IMR-90 (cell line): Measurements from ENCODE around the gene SERPINA5. TPM values are rescaled to one million over a fixed set of nuclear protein-coding genes. Genes with fewer than 3 reads are reported as not detected.
A peak's percentile ranks its signal among the peaks of the same experiment; 100 is the strongest.

ENCODE experiments used
- ATAC-seq: fragments of 200-7000 bp; cut with Tn5 transposase; 2 replicates; pipeline ENCODE4 v1.9.1; 2020; ENCODE audit warnings: low read depth, mild to moderate bottlenecking, moderate library complexity
- BruUV-seq: library from RNA; stranded (reverse); fragments of 400-500 nt; replicated peaks from 2 replicates; lab custom pipeline; 2021; lab: Mats Ljungman, UMichigan
- CTCF ChIA-PET: fragments of 300-600 bp; formaldehyde crosslinking; extraction: SDS; loops from one replicate; lab custom pipeline; 2021; ENCODE audit warnings: antibody characterized with exemption; lab: Yijun Ruan, JAX
- POLR2A ChIA-PET: fragments of 300-600 bp; sonication (Branson Sonifier 250); formaldehyde crosslinking; loops from one replicate; lab custom pipeline; 2022; ENCODE audit warnings: antibody characterized with exemption; ENCODE audit not compliant: unreplicated experiment; lab: Charles Lee
- DNase-seq: peaks from one replicate; pipeline ENCODE4 v3.0.0; 2013
- H2AFZ ChIP-seq: replicated peaks from 2 replicates; pipeline ENCODE3; 2013; ENCODE audit warnings: low read length, mild to moderate bottlenecking; ENCODE audit not compliant: poor library complexity
- H2AK5ac ChIP-seq: 2 replicates; pipeline ENCODE4 v1.6.1; 2013; ENCODE audit warnings: low read depth, low read length, inconsistent platforms
- H2AK9ac ChIP-seq: replicated peaks from 2 replicates; pipeline ENCODE3; 2013; ENCODE audit warnings: mild to moderate bottlenecking, low read depth, low read length, moderate library complexity; ENCODE audit not compliant: poor library complexity
- H2BK120ac ChIP-seq: 2 replicates; pipeline ENCODE4 v1.6.1; 2013; ENCODE audit warnings: low read depth, low read length, inconsistent platforms
- H2BK15ac ChIP-seq: 3 replicates; pipeline ENCODE4 v1.6.1; 2013; ENCODE audit warnings: low read depth, low read length, inconsistent platforms
- H2BK20ac ChIP-seq: 2 replicates; pipeline ENCODE4 v1.6.1; 2013; ENCODE audit warnings: low read depth, mild to moderate bottlenecking, inconsistent platforms, low read length, moderate library complexity
- H2BK5ac ChIP-seq: 2 replicates; pipeline ENCODE4 v1.6.1; 2013; ENCODE audit warnings: mild to moderate bottlenecking, low read depth, low read length, inconsistent platforms; ENCODE audit not compliant: poor library complexity, severe bottlenecking
- H3K14ac ChIP-seq: replicated peaks from 2 replicates; pipeline ENCODE4 v1.6.1; 2013; ENCODE audit warnings: low read depth, low read length, inconsistent platforms
- H3K18ac ChIP-seq: 2 replicates; pipeline ENCODE4 v1.6.1; 2013; ENCODE audit warnings: low read depth, low read length, control low read depth
- H3K23ac ChIP-seq: 2 replicates; pipeline ENCODE4 v1.6.1; 2013; ENCODE audit warnings: low read depth, low read length, inconsistent platforms
- H3K27ac ChIP-seq: 2 replicates; pipeline ENCODE4 v1.5.1; 2013; ENCODE audit warnings: mild to moderate bottlenecking, control low read depth, low read length; ENCODE audit not compliant: insufficient read depth
- H3K27me3 ChIP-seq: 2 replicates; pipeline ENCODE4 v1.6.1; 2013; ENCODE audit warnings: low read length; ENCODE audit not compliant: control insufficient read depth, insufficient read depth
- H3K36me3 ChIP-seq: 2 replicates; pipeline ENCODE4 v1.6.1; 2013; ENCODE audit warnings: low read length, mixed read lengths; ENCODE audit not compliant: control insufficient read depth, insufficient read depth
- H3K4ac ChIP-seq: 2 replicates; pipeline ENCODE4 v1.6.1; 2013; ENCODE audit warnings: low read depth, low read length, inconsistent platforms
- H3K4me1 ChIP-seq: 2 replicates; pipeline ENCODE4 v1.6.1; 2013; ENCODE audit warnings: low read length, mixed read lengths; ENCODE audit not compliant: control insufficient read depth, insufficient read depth
- H3K4me2 ChIP-seq: 2 replicates; pipeline ENCODE4 v1.6.1; 2013; ENCODE audit warnings: low read depth, mild to moderate bottlenecking, control low read depth, low read length, moderate library complexity
- H3K4me3 ChIP-seq: 2 replicates; pipeline ENCODE4 v1.5.1; 2013; ENCODE audit warnings: low read depth, mild to moderate bottlenecking, control low read depth, low read length, moderate library complexity; ENCODE audit not compliant: insufficient read depth
- H3K56ac ChIP-seq: 2 replicates; pipeline ENCODE4 v1.6.1; 2013; ENCODE audit warnings: low read length, inconsistent platforms; ENCODE audit not compliant: insufficient read depth; ENCODE audit errors: extremely low read depth
- H3K79me1 ChIP-seq, 2 experiments: 2 replicates each; pipeline ENCODE4 v1.6.1; 2013; ENCODE audit warnings: low read length in 2 of 2, inconsistent platforms in 1 of 2, low read depth in 1 of 2
- H3K9ac ChIP-seq: 2 replicates; pipeline ENCODE4 v1.6.1; 2013; ENCODE audit warnings: low read depth, low read length, control low read depth
- H3K9me1 ChIP-seq: 2 replicates; pipeline ENCODE4 v1.6.1; 2013; ENCODE audit warnings: low read length, inconsistent platforms; ENCODE audit not compliant: insufficient read depth
- H3K9me3 ChIP-seq: 2 replicates; pipeline ENCODE4 v1.6.1; 2013; ENCODE audit warnings: low read length; ENCODE audit not compliant: control insufficient read depth, insufficient read depth
- H4K20me1 ChIP-seq: 2 replicates; pipeline ENCODE4 v1.6.1; 2013; ENCODE audit warnings: low read length, inconsistent platforms; ENCODE audit not compliant: insufficient read depth
- H4K5ac ChIP-seq: 2 replicates; pipeline ENCODE4 v1.6.1; 2013; ENCODE audit warnings: mild to moderate bottlenecking, low read depth, low read length, control low read depth
- H4K8ac ChIP-seq, 2 experiments: 2 replicates each; pipeline ENCODE4 v1.6.1; 2013; ENCODE audit warnings: low read depth in 2 of 2, low read length in 2 of 2, control low read depth in 1 of 2, inconsistent platforms in 1 of 2
- H4K91ac ChIP-seq: 2 replicates; pipeline ENCODE4 v1.6.1; 2013; ENCODE audit warnings: low read depth, low read length, inconsistent platforms; ENCODE audit not compliant: insufficient read depth
- MAFK ChIP-seq: IDR thresholded peaks from 2 replicates; pipeline ENCODE4 v1.6.1; 2012; ENCODE audit warnings: low read depth, low read length, improper control_type of control experiment
- POLR2A ChIP-seq: IDR thresholded peaks from 2 replicates; pipeline ENCODE4 v1.6.1; 2012; ENCODE audit warnings: mild to moderate bottlenecking, low read depth, low read length
- WGBS, 2 experiments: methylation state at CpG; one replicate each; pipeline versions ENCODE4 v1.1.5 to v1.1.7; 2013; ENCODE audit warnings: missing lambda C conversion rate in 2 of 2; ENCODE audit not compliant: insufficient read length in 1 of 2; ENCODE audit errors: extremely low coverage in 2 of 2; 5-methylcytosine and 5-hydroxymethylcytosine counted together
- dilution Hi-C: fragments of 300-500 bp; cut with HindIII; formaldehyde crosslinking; loops from one replicate; pipeline ENCODE4 v1.14.3; 2018; ENCODE audit warnings: low sequenced_read_pairs; ENCODE audit not compliant: unreplicated experiment
- in situ Hi-C: fragments of 300-500 bp; cut with MboI; formaldehyde crosslinking; loops from 3 replicates; pipeline ENCODE4 v1.14.3; 2019; ENCODE audit warnings: low sequenced_read_pairs, inconsistent platforms, mixed read lengths
- intact Hi-C: fragments of 100-400 bp; cut with micrococcal nuclease; formaldehyde crosslinking; loops from 2 replicates; pipeline ENCODE4 v1.10.0; 2022
- polyA plus RNA-seq, 3 experiments: library from polyadenylated mRNA; depleted of rRNA; stranded (reverse); fragments of >200 nt; gene quantifications; 2 replicates each; pipeline ENCODE4 v1.2.3, GENCODE V29; 2012; ENCODE audit warnings: low replicate concordance in 1 of 3
- total RNA-seq: library from RNA; depleted of rRNA; stranded (reverse); fragments of >200 nt; gene quantifications from 2 replicates; pipeline ENCODE4 v1.2.3, GENCODE V29; 2012

The SERPINA5 gene
- total and polyA plus RNA-seq, 2 of the 4 experiments (the other 2 are of a cell fraction) = not detected

GRCh38 chr14:94532447-94532846, 48.8 kb upstream of the SERPINA5 start:
- no peak overlapping the region for H3K9ac ChIP-seq
- H3K56ac ChIP-seq = no peak overlapping the region; the same call in 1 of the 2 replicates
- POLR2A ChIA-PET = no interaction called here
- H4K91ac ChIP-seq = no peak overlapping the region
- no peaks in the 10 kb centered on the region for H3K27me3 ChIP-seq
- intact Hi-C loops (no loop called here), in situ Hi-C loops (no loop called here), dilution Hi-C loops (no loop called here)
- H3K23ac ChIP-seq = no peak overlapping the region
- no peak overlapping the region for H2AK5ac ChIP-seq
- WGBS, 2 experiments = no CpG with 5 or more reads among the region's 2 CpGs
- TF ChIP-seq POLR2A = no peak
- TF ChIP-seq MAFK = peak; percentile 57; the same call in 1 of the 2 replicates
- H4K20me1 ChIP-seq = no peaks in the 10 kb centered on the region
- no peak overlapping the region for H2AK9ac ChIP-seq
- H3K4me2 ChIP-seq = no peak overlapping the region
- no peak overlapping the region for H4K8ac ChIP-seq
- H3K4ac ChIP-seq = no peak overlapping the region
- H3K79me1 ChIP-seq = no peaks in the 10 kb centered on the region
- H2BK20ac ChIP-seq = no peak overlapping the region
- H2AFZ ChIP-seq = no peak overlapping the region
- H3K27ac ChIP-seq = no peak overlapping the region
- H4K5ac ChIP-seq = no peak overlapping the region
- no peaks in the 10 kb centered on the region for H3K36me3 ChIP-seq
- no TSS peak for BruUV-seq
- no peak for DNase-seq
- H3K14ac ChIP-seq = no peak overlapping the region
- no peak overlapping the region for H3K18ac ChIP-seq
- H3K9me1 ChIP-seq = no peaks in the 10 kb centered on the region
- H3K4me3 ChIP-seq = no peak overlapping the region
- ATAC-seq = no peak
- H2BK120ac ChIP-seq = no peak overlapping the region
- no peaks in the 10 kb centered on the region for H3K9me3 ChIP-seq
- H3K4me1 ChIP-seq = no peaks in the 10 kb centered on the region
- CTCF ChIA-PET = no interaction called here
- no peak overlapping the region for H2BK15ac ChIP-seq
- H2BK5ac ChIP-seq = no peak overlapping the region
